Panc1 (cell line): ENCODE results near the gene TRIO.

Source experiments
- CTCF ChIP-seq: fragments of 450-650 bp; IDR thresholded peaks from 2 replicates; pipeline ENCODE4 v1.5.1; 2017; ENCODE audit warnings: mild to moderate bottlenecking
- POLR2AphosphoS5 ChIP-seq: IDR thresholded peaks from 2 replicates; pipeline ENCODE4 v1.6.1; 2012; ENCODE audit warnings: mild to moderate bottlenecking, low read depth, low read length, moderate library complexity
- SIN3A ChIP-seq: IDR thresholded peaks from 2 replicates; pipeline ENCODE4 v1.6.1; 2012; ENCODE audit warnings: low read depth, mild to moderate bottlenecking, low read length, moderate library complexity, borderline replicate concordance; ENCODE audit not compliant: insufficient read depth
- TCF7L2 ChIP-seq: IDR thresholded peaks from 2 replicates; pipeline ENCODE4 v1.6.1; 2011; ENCODE audit warnings: mild to moderate bottlenecking, low read depth, low read length, inconsistent platforms
- TF ChIP-seq, protein P1 (sequence below), 2 experiments: IDR thresholded peaks; 2 replicates each; pipeline ENCODE4 v1.6.1; 2011 to 2012; ENCODE audit warnings: low read depth in 2 of 2, control low read depth in 1 of 2, low read length in 1 of 2, mild to moderate bottlenecking in 1 of 2, moderate library complexity in 1 of 2; ENCODE audit not compliant: insufficient read depth in 1 of 2

DNA sequence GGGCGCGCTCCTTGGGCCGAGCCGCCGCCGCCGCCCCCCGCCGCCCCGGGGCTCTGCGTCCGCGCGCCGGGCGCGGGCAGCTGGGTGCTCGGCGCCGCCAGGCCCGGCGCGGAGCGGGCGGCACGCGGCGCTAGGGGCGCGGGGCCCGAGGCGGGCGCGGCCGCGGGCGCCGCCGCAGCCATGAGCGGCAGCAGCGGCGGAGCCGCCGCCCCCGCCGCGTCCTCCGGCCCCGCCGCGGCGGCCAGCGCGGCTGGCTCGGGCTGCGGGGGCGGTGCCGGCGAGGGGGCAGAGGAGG, 351 bp downstream of the TRIO start:
- no peak for TF ChIP-seq SIN3A
- no peak for TF ChIP-seq CTCF
- TF ChIP-seq POLR2AphosphoS5: no peak
- TF ChIP-seq, protein P1, sequence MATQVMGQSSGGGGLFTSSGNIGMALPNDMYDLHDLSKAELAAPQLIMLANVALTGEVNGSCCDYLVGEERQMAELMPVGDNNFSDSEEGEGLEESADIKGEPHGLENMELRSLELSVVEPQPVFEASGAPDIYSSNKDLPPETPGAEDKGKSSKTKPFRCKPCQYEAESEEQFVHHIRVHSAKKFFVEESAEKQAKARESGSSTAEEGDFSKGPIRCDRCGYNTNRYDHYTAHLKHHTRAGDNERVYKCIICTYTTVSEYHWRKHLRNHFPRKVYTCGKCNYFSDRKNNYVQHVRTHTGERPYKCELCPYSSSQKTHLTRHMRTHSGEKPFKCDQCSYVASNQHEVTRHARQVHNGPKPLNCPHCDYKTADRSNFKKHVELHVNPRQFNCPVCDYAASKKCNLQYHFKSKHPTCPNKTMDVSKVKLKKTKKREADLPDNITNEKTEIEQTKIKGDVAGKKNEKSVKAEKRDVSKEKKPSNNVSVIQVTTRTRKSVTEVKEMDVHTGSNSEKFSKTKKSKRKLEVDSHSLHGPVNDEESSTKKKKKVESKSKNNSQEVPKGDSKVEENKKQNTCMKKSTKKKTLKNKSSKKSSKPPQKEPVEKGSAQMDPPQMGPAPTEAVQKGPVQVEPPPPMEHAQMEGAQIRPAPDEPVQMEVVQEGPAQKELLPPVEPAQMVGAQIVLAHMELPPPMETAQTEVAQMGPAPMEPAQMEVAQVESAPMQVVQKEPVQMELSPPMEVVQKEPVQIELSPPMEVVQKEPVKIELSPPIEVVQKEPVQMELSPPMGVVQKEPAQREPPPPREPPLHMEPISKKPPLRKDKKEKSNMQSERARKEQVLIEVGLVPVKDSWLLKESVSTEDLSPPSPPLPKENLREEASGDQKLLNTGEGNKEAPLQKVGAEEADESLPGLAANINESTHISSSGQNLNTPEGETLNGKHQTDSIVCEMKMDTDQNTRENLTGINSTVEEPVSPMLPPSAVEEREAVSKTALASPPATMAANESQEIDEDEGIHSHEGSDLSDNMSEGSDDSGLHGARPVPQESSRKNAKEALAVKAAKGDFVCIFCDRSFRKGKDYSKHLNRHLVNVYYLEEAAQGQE (IDR thresholded peaks at IDR 0.05; ENCODE audit: insufficient read depth in 1 of 2, low read depth in 2 of 2, low read length in 1 of 2): no peak
- TF ChIP-seq TCF7L2: no peak
